ENCODE data around the gene PIGQ.
A peak's percentile ranks its signal among the peaks of the same experiment; 100 is the strongest.

Gene PIGQ

DNA sequence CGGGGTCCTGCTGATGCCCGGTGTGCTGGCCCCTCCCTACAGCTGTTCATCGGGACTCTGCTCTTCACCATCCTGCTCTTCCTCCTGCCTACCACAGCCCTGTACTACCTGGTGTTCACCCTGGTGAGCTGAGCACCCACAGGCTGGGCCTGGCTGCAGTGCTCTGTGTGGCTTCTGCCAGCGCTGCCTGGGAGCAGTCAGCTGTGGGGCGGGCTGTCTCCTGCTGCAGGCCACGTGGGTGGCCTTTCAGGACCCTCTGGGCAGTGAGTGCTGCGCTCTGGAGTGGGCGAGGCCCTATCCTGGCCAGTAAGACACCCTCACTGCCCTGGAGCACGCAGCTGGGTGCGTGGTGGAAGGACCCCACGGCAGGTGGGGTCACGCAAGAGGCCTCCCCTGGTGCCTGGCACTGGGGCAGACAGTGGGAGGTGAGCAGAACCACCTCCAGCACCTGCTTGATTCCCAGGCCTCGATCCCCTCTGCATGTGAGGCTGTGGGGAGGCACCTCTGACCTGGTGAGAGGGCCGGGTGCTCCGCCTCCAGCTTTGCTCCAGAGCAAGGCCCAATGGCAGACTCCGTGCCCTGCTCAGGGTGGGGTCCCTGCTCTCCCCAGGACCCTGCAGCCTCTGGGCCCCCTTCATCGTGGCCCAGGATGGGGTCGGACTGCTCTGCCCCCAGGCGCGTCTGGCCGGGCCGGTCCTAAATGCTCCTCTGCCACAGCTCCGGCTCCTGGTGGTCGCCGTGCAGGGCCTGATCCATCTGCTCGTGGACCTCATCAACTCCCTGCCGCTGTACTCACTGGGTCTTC lies 10.6 kb downstream of the PIGQ start:
- H3K27ac ChIP-seq: no peak overlapping the region
- no peak overlapping the region for H3K4me3 ChIP-seq

DNA sequence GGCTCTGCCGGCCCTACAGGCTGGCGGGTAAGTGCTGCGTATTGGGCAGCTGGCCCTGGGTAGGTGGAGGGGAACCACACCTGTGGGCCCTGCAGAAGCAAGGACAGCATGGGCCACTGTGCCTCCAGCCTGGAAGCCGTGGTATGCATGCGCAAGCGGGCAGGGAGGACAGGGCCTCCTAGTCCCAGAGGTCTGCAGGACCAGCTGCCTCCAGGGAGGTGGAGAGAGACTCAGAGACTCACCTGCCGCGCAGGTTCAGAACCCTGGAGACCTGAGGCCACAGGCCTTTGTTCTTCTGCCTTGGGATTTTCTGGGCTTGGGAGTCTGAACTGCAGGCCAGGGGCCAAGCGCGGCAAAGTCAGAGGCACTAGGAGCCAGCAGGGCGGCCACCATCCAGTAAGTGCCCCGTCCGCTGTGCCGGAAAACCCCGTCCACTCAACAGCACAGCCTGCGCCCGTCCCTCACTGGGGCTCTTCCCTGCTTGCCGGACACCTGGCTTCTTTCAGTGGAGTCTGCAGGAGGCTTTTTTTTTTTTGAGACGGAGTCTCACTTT lies 11.3 kb downstream of the PIGQ start:
- Histone ChIP-seq H3K4me3 (no peak overlapping the region), H3K27ac (no peak overlapping the region)

- no peak overlapping the region for H3K27ac ChIP-seq
- no peak overlapping the region for H3K4me3 ChIP-seq
These were observed 12.4 kb downstream of the PIGQ start for GRCh38 chr16:582218-582613.

DNA sequence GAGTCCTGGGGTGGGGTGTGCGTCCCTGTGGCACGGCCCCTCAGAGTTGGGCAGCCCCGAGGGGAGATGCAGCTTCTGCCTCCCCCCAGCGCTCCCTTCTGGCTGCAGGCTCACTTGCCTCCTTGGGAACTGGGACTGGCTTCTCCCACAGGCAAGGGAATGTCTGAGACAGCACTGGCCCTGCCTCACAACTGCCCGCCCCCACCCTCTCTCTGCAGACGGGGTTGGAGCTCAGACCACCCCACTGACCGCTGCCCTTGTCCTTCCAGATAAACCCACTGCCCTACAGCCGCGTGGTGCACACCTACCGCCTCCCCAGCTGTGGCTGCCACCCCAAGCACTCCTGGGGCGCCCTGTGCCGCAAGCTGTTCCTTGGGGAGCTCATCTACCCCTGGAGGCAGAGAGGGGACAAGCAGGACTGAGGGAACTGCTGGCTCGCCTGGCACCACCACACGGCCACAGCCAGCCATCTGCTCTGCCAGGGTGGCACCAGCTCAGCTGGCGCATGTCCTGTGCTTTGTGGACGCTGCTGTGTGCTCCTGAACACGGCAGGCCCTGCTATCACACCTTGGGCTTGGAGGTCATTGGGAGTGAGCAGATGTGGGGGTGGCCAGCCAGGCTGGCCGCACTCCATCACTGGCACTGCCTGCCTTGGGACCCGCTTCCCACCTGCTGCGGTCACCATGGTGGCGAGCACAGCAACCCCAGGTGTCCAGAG lies 13.0 kb downstream of the PIGQ start:
- Histone ChIP-seq H3K27ac (no peak overlapping the region), H3K4me3 (no peak overlapping the region)

DNA sequence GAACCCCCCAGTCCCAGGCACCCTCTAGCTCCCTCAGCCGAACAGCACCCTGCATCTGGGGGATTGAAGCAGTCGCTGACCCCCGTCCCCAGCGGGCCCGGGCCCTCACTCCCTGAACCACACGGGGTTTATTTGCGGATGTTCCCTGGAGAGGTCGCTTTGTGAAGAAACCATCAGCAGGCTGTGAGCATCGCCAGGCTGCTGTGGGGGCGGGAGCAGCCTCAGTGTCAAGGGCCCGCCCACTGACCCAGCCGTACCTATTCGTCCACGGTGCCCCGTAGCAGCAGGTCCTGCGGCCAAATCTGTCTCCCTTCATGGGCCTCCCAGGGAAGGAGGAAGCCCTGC lies 13.7 kb downstream of the PIGQ start:
- Histone ChIP-seq H3K27ac (no peak overlapping the region), H3K4me3 (no peak overlapping the region)

DNA sequence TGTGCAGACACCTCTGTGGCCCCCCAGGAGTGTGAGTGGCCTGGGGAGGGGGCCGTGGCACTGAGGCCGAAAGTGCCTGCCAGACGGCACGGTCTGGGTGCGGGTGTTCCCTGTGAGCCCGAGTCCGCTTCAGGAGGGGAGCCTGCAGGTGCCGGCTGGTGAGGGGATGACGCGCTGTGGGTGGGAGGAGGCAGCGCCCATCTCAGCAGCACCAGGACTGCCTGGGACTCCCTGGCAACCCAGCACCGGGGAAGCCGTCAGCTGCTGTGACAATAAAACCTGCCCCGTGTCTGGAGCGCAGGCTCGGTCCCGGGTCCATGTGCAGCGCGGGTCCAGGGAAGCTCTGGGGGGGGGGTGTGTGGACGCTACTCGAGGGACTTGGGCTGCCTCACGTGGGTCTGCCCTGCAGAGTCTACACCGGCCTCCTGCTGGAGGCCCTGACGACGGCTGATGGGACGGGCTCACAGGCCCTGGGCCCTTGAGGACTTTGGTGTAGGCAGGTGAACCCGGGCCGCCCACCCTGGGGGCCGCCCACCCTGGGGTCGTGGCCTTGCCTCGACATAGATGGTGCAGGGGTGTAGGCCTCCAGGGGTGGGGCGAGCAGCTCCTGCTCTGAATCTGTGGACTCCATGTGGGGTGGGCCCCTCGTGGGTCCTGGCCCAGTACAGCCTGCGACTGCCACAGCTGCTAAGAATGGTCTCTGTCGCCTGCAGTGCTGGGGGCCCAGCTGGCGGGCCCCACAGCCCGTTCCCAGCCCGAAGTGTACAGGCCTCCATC lies 14.2 kb downstream of the PIGQ start:
- Histone ChIP-seq H3K27ac (no peak overlapping the region), H3K4me3 (no peak overlapping the region)

- H3K4me3 ChIP-seq: no peak overlapping the region
- no peak overlapping the region for H3K27ac ChIP-seq
These were observed 15.6 kb downstream of the PIGQ start for GRCh38 chr16:585351-585750.

DNA sequence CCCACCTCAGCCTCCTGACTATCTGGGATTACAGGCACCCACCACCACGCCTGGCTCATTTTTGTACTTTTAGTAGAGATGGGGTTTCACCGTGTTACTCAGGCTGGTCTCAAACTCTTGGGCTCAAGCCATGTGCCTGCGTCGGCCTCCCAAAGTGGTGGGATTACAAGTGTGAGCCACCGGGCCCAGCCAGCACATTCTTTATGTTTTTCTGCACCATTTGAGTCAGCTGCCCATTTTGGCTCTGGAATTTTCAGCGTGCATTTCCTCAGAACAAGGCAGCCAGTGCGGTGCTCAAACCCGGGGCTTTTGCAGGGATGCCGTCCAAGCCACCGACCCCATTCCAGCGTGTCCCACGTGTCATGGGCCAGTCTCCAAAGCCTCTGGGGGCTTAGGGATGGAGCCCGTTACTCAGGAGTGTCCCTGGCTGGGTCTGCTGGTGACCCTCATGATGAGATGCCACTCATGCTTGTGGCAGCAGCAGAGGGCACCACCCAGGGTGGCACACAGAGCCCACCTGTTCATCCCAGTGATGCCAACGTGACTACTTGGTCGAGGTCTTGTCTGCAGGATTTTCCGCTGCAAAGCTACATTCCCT lies 16.4 kb downstream of the PIGQ start:
- Histone ChIP-seq H3K4me3 (no peak overlapping the region), H3K27ac (no peak overlapping the region)

DNA sequence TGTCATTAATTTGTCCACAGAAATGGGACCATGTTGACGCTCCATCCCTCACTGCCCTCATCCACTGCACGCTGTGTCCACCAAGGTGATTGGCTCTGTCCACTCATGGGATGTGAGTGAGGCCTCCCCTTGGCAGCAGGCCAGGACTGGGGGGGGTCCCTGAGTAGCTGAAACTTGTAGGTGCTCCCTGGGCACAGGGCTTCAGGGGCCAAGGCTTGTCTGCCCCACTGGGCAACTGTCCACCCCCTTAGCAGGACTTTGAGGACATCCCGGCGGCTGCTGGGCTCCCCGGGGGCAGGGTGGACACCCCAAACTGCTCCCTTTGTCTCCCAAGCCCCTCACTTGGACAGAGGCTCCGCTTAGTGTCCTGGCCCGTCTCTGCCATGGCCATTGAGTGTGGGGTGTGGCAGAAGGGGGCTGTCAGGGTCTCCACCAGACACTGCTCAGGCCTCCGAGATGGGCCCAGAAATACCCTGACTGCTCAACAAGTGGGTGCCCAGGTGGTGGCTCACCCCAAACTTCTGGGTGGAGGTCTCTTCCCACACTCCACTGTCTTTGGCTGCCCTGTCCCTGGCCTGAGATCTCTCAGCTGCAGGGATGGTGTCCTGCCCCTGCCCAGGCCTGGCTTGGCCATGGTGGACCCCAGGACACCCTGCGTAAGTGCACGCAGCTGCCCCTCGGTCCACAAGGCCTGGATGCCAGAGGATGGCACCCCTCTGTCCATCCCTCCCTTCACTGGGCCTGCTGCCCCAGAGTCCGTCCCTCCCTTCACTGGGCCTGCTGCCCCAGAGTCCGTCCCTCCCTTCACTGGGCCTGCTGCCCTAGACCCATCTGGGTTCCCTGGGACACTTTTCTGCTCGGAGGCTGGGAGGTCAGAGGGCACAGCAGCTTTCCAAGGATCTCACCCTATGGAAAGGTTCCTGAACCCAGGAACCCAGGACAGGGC lies 17.1 kb downstream of the PIGQ start:
- Histone ChIP-seq H3K27ac (peak overlapping the region in 1 of 21 experiments; percentile 94), H3K4me3 (no peak overlapping the region)

DNA sequence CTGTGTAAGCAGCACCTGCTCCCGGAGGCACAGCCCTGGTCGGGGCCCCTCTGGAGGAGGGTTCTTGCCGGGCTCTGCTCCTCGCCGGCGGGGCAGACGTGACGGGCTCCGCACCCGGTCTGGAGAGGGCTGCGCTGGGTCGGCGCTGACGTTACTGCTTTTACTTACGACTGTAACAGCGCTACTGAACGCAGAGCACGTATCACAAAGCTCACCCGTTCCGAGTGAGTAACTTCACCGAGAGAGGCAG lies 18.8 kb downstream of the PIGQ start:
- peak overlapping the region; percentile 60 to 98 (median 96) for H3K27ac ChIP-seq
- H3K4me3 ChIP-seq: peak overlapping the region; percentile 48 to 98 (median 88)

GRCh38 chr16:588889-589657 lies 19.3 kb downstream of the PIGQ start:
- H3K27ac ChIP-seq: peak overlapping the region; percentile 60 to 98 (median 96)
- peak overlapping the region; percentile 48 to 98 (median 88) for H3K4me3 ChIP-seq

DNA sequence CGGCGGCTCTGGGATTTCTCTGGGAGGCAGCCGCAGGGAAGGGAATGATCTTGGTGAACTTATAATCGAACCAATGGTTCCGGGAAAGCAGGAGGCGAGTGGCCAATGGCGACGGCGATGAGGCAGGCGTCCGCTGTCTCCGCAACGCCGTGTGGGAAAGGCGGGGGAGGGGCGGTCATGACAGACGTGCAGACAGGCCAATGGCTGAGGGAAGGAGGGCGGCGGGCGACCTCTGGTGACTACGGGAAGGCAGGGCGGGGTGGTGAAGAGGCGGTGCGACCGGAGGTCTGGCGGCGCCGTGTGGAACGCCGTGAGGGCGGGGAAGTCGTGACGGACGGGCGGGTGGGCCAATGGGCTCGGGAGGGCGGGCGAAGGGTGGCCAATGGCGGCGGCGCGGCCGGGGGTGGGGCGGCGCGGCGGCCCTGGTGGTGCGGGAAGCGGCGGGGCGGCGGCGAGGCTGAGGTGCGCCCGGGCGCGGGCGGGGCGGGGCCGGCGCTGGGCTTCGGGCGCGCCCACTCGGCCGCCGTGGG lies 20.0 kb downstream of the PIGQ start, which contains the start of gene RAB40C:
Gene RAB40C (plus strand): TSS at position 409 of the 530 bp plus-strand sequence. CDS start 226 bp downstream, outside the sequence.
- Histone ChIP-seq H3K4me3 (peak within 1 kb of the TSS; percentile 64 to 98 (median 89)), H3K27ac (peak within 1 kb of the TSS; percentile 60 to 98 (median 96))

- peak overlapping the region; percentile 20 to 94 (median 86) for H3K27ac ChIP-seq
- peak overlapping the region; percentile 52 to 95 (median 79) for H3K4me3 ChIP-seq
These were observed 20.5 kb downstream of the PIGQ start for GRCh38 chr16:590188-590814.

GRCh38 chr16:590815-591200 lies 21.0 kb downstream of the PIGQ start:
- Histone ChIP-seq H3K4me3 (peak overlapping the region; percentile 52 to 95 (median 79)), H3K27ac (peak overlapping the region in 20 of 21 experiments; percentile 20 to 94 (median 86))

DNA sequence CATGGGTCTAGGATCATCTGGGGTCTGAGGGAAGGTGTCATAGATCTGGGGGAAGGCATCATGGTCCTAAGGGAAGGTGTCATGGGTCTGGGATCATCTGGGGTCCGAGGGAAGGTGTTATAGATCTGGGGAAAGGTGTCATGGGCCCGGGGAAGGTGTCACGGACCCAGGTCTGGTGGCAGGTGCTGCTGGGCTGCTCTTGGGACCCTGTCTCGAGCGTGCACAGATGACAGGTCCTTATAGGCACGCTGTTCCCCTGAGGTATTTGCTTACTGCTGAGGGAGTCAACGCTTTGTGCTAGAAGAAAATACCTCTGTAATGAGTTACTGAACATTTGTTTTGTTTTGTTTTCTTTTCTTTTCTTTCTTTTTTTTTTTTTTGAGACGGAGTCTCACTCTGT lies 21.5 kb downstream of the PIGQ start:
- Histone ChIP-seq H3K27ac (peak overlapping the region in 13 of 21 experiments; percentile 72 to 94 (median 88)), H3K4me3 (peak overlapping the region in 5 of 7 experiments; percentile 52 to 89 (median 65))

DNA sequence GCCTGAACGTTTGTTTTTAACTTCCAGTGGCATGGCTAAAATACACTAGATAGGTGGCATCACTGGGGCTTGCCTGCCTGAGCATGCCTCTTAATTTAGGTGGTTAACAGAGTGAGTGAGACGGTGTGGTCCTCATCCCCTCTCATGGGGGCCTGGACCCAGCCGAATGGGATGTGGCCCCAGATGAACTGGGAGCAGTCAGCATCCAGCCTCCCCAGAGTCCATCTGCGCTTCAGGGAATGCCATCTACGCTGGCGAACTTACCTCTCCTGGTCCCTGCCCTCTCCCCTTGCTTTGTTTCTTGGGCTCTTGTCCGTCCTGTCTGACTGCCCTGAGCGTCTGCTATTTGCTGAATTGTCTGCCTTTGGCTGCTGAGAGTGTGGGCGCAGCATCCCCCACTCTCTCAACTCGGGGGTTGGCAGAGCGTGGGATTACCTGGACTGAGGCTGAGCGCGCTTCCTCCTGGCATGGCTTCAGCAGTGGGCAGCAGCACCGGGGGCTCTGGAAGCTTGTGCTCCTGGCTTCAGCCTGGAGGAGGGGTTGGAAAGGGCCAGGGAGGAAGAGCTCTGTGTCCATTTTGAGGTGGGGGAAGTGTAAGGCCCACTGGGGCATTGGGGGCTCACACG lies 22.2 kb downstream of the PIGQ start:
- peak overlapping the region in 20 of 21 experiments; percentile 4 to 94 (median 80) for H3K27ac ChIP-seq
- peak overlapping the region in 3 of 7 experiments; percentile 6 to 89 (median 20) for H3K4me3 ChIP-seq

Data from skin epidermis (tissue), 12 donors.